DMS53 (cell line): Measurements from ENCODE around the gene DHX34.
"Not testable (repeated sequence)": the region's sequence is repeated elsewhere in the genome, so short reads cannot be mapped to it uniquely, and the experiment has no call there.

Experiments used
- DNase-seq: peaks from one replicate; lab custom pipeline; 2025; lab: John Stamatoyannopoulos, UW

Gene DHX34

DNA sequence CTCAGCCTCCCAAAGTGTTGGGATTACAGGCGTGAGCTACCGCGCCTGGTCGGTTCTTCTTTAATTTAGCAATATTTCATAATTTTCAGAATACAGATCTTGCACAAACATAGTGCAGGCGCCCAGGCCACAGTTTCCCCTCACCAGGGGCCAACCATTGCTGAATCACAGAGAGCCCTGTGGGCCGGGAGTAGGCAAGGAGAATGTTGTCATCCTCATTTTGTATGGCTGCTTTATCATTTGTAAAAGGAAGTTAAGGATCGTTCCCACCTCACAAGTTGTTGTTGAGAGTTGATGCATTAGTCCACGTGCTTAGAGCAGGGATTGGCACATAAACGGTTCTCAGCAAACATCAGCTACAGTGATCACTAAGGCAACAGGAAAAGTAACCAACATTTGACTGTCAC is 40.0 kb downstream of the DHX34 start:
- peak; percentile 59 for DNase-seq

DNA sequence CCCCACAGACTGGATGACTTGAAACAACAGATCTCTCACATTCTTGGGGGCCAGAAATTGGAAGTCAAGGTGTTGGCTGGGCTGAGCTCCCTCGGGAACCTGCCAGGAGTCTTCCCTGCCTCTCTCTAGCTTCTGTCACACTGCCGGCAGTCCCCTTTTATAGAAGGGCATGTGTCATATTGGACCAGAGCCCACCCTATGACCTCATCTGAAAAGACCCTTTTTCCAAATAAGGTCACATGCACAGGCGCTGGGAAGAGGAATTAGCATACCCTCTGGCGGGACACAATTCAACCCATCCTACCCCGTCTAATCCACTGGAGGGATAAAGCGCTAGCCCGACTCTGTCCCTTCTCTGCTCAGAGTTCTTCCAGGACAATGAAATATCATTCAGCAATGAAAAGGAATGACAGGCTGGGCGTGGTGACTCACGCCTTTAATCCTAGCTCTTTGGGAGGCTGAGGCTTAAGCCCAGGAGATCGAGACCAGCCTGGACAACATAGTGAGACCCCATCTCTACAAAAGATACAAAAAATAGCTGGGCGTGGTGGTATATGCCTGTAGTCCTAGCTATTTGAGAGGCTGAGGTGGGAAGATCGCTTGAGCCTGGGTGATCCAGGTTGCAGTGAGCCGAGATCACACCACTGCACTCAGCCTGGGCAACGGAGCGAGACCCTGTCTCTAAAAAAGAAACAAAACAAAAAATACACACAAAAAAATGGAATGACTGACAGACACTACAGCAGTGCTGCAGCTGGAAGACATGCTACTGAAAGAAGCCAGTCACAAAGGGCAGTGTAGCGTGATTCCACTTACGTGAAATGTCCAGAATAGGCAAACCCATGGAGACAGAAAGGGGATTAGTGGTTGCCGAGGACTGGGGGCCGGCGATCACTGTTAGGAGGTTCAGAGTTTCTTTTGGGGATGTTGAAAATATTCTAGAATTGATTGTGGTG is 41.7 kb downstream of the DHX34 start:
- DNase-seq: no peak

DNA sequence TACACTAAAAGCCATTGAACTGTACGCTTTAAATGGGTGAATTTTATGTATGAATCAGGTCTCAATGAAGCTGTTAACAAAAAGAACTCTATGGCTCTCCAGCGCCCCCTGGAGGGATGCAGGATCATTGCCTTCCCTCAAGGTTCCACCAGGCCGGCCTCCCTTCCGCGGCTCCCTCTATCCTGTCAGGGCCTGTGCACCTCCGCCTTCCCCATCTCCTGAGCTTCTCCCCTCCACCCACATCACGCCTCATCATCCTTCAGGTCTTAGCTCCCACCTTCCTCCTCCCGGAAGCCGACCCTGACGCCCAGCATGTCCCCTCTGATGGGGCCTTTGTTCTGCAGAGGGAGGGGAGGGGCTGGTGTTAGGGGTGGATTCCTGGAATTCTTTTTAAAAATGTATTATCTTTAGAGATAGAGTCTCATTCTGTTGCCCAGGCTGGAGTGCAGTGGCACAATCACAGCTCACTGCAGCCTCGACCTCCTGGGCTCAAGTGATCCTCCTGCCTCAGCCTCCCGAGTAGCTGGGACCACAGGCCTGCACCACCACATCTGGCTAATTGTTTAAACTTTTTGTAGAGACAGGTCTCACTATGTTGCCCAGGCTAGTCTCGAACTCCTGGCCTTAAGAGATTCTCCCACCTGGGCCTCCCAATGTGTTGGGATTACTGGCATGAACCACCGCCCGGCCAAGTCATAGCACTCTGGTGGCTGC is 42.6 kb downstream of the DHX34 start:
- DNase-seq: peak; percentile 81

DNA sequence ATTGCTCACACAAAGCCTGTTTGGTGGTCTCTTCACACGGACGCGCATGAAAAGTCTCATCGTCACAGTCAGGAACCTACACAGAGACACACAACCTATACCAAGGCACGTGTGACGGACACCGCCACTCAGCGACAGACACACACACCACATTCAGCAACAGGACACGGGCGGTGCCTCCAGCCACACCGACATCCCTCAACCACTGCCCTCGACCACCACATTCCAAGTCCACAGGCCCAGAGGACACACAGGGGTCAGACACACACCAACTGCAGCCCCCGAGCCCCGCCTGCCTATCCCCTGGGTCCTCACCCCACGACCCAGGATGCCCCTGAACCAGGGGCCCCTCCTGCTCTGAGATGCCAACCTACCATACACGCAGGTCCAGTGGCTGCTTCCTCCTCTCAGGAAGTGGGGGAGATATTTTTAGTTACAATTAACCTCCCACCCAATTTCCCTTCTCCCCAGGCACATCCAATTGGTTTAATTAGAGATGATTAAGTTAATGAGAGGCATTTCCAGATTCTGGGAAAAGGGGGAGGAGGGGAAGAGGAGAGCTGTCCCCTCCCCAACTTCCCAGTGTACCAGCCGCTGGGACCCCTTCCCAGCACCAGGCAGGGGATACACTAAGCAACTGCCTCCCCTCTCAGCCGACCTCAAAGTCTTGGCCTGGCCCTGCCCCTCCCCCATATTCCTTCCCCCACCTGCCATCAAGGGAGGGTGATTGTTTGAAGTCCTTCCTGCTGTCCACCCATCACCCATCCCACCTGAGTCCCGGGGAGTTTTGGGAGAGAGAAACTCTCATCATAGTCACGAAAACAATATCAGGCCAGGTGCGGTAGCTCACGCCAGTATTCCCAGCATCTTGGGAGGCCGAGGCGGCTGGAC is 49.8 kb downstream of the DHX34 start:
- DNase-seq: no peak

DNA sequence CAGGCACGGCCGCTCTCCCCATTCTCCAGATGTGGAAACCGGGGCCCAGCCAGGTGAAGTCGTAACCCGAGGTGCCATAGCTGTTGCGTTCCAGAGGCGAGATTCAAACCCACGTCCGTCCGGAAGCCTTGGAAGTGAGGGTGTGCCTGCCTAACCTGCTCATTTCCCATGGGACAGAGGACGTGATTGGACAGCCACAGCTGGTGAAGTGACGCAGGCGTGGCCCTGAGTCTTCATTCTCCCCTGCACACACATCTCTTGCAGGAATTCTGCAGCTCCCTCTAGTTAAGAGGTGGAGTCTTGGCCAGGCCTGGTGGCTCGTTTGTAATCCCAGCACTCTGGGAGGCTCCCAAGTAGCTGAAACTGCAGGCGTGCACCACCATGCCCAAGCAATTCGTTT is 53.4 kb downstream of the DHX34 start:
- no peak for DNase-seq

DNA sequence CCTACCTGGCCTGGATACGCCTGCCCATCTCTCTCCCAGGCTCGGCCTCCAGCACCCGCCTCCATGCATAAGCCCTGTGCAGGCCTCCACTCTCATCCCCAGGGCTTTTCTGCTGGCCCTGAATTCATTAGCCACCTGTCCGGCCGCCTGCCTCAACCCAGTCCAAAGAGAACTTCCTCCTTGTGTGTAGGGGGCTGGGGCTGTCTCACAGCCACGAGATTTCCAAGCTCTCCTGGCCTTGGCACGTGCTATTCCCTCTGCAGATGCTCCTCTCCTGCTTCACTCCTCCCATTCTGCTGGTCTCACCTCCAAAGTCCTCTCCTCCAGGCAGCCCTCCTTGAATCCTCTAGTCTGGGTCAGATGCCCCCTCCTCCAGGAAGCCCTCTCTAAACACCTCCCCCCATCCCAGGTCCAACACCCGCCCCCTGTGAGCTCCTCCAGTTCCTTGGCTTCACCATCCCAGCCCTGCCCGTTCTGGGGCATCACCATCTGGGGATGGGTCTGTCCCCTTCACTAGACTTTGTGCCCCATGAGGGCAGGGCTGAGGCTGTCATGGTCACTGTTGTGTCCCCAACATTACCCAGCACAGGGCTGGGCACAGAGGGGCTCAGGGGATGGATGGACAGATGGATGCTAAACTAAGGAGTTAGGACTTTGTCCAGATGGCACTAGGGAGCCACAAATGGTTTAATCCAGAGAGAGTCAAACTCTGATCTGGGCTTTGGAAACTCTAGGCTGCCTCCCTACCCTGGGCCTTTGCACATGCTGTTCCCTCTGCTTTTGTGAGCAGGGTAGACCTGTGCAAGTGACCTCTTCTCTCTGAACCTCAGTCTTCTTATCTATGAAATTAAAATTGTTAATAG is 55.5 kb downstream of the DHX34 start:
- DNase-seq: peak; percentile 51

DNA sequence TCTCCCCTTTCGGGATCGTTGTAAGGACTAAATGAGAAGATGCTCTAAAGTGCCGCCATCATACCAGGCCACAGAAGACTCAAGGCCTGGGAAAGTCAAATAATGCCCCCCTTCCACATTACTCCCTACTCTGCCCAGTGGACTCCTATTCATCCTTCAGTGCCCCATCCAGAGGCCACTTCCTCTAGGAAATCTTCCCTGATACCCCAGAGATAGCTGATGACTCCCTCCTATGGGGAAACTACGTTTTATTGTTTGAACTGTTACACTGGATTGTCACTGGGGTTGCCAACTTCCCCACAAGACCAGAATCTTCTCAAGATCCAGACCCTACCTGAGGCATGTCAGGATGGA is 56.1 kb downstream of the DHX34 start:
- no peak for DNase-seq

DNA sequence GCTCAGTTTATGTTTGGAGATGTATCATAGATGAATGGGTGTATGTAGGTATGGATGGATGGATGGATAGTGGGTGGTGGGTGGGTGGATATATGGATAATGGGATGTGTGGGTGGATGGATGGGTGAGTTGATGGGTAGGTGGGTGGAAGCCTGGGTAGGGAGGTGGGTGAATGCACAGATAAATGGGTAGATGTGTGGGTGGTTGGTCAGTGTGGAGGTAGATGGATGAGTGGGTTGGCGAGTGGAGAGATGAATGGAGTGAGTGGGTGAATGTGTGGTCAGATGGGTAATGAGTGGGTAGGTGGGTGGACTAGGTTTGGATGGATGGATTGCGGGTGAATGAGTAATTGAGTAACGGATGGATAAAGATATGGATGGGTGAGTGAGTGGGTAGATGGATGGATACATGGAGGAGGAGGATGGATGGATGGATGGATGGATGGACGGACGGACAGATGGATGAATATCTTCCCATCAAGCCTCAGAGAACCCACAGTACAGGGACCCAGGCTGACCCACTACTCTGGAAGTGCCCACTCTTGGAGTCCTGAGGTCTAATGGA is 56.8 kb downstream of the DHX34 start:
- DNase-seq: no peak

DNA sequence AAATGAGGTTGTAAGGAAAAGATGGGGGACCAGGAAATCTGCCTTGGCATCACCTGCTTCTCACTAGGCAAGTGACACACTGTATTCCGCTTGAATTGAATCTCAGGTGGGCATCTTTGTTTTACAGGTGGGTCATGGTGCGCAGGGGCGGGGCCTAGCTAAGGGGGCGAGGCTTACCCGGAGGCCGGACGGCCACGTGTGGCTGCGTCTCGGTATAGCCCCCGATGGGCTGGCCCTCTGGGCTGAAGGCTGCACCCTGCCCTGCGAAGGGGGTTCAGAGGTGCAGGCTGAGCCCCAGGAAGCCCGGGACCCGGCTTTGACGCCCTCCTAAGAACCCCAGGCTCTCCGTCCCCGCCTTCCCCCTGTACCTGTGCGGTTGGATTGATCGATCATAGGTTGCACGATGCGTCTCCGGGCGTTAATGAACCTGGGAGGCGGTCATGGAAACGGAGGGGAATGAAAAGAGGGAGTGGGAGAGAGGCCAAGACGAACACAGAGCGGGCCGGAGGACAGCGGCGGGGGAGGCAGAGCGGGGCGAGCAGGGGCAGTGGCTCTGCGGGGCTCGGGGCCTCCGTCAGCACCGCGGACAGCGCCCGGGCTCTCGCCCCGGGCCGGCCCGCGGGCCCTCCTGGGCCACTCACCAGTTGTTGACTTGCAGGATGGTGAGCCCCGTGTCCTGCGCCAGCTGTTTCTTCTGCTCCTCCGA is 57.7 kb downstream of the DHX34 start:
- DNase-seq: peak; percentile 37

DNA sequence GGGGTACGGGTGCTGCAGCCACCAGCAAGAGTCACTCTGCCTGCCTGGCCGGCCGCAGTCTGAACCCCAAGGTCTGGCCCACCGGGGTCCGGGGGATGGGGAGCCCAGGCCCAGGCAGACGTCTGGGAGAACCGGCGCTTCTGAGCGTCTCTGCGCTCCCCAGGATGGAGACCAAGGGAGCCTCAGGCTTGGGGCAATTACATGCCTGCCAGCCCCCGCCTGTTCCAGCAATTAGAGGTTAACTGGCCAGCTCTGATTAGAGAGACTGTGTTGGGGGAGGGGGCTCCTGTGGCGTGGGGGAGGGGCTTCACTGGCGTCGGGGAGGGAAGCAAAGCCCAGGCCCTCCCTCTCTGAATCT is 58.3 kb downstream of the DHX34 start:
- DNase-seq: no peak

DNA sequence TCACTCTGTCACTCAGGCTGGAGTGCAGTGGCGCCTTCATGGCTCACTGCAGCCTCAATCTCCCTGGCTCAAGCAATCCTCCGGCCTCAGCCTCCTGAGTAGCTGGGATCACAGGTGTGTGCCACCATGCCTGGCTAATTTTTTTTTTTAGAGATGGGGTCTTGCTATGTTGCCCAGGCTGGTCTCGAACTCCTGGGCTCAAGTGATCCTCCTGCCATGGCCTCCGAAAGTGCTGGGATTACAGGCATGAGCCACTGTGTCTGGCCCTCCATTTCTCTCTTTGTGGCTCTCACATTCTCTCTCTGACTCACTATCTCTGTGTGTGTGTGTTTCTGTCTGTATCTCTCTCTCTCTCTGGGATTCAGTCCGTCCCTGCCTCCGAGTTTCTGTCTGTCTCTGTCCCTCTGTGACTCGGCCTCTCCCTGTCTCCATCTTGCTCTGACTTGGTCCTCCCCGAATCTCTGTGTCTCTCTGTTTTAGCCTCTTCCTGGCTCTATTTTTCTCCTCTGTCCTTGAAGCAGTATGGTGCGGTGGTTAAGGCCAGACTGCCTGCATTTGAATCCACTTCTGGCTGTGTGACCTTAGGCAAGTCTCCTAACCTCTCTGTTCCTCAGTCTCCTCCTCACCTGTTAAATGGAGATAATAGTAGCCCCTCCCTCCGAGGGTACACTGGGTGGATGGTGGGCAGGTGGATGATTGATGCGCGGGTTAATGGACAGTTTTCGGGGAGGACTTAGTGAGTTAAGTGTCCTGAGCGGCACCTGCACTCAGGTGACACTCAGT is 59.2 kb downstream of the DHX34 start:
- no peak for DNase-seq

DNA sequence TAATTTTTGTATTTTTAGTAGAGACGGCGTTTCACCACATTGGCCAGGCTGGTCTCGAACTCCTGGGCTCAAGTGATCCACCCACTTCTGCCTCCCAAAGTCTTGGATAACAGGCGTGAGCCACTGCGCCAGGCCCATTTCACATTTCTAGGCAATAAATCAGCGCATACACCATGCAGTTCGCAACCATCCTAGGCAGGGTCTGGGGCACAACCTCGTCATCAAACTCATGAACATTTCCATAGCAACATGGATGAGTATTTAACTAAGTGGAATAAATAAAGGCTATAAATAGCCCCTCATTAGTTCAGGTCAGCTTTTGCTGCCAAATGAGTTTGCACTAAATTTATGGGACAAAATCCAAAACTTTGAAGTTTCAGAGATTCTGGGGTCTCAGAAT is 62.0 kb downstream of the DHX34 start:
- DNase-seq: peak; percentile 28

DNA sequence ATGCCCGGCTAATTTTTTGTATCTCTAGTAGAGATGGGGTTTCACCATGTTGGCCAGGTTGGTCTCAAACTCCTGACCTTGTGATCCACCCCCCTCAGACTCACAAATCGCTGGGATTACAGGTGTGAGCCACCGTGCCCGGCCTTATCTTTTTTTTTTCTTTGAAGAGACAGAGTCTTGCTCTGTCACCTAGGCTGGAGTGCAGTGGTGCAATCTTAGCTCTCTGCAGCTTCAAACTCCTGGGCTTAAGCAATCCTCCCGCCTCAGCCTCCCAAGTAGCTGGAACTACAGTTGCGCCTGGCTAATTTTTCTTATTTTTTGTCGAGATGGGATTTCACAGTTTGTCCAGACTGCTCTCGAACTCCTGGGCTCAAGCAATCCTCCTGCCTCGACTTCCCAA is 62.6 kb downstream of the DHX34 start:
- DNase-seq: not testable (repeated sequence)

DNA sequence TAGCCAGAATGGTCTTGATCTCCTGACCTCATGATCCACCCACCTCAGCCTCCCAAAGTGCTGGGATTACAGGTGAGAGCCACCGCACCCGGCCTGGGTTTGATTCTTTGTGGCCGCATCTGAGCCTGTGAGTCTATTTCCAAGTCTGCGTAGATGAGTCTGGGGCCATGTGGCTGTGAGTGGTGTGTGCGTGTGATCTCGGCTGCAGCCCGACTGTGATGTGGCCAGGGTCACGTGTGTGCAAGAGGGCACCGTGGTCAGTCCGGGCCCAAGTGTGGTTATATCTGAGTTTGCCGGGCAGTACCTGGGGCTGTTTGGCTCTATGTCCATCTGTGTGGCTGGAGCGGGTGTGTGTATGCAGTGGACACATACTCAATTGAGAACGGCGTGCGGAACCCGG is 64.8 kb downstream of the DHX34 start:
- DNase-seq: no peak

DNA sequence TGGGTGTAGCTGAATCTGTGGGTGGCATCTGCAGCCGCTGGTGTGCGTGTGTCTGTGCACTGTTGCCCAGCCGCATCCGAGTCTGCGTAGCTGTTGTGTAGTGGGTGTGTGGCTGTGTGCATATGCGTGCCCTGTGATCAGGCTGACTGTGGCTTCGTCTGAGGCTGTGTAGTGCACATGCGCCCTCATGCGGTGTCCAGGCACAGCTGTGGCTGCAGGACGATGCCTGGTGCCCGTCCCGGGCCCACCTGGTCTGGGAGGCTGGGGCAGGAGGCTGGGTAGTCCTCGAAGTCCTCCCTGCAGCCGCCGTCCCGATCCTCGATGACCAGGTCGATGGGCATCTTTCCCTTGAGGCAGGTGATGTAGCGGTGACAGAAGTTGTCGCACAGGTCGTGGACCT is 65.4 kb downstream of the DHX34 start:
- peak; percentile 89 for DNase-seq

DNA sequence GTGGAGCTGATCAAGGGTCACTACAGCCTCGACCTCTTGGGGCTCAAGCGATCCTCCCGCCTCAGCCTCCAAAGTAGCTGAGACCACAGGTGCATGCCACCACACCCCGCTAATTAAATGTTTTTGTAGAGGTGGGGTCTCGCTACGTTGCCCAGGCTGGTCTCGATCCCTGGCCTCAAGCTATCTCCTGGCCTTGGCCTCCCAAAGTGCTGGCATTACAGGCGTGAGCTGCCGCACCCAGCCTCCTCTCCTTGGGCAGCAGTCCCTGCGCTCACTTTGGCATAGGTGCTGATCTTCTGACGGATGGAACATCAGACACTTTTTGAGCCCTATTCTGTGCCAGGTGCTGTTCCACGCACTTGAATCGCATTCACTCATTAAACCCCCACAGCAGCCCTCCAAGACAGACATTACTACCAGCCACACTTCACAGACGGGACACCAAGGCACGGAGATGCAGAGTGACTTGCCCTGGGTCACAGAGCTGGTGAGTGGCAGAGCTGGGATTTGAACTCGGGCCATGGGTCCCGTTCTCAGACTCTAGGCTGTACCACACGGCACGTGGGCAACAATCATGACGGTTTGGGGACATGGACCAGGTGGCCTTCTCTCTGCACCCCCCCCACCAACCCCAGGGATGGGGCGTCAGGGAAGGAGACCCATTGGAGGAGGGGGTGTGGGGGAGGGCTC is 67.0 kb downstream of the DHX34 start:
- DNase-seq: no peak

DNA sequence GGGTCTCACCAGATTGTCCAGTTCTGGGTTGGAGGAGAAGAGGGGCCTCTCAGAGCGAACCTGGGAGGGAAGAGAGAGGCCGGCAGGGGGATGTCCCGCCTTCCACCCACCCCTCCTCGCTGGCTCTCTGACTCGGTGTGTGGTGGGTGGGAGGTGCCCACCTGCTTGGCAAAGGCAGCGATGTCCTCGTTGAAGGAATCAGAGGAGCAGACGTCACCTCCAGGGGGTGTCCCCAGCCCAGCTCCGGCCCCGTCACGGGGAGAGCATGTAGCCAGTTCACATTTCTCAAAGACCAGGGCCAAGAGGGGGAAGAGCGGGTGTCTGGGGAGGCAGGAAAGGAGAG is 67.5 kb downstream of the DHX34 start:
- no peak for DNase-seq

DNA sequence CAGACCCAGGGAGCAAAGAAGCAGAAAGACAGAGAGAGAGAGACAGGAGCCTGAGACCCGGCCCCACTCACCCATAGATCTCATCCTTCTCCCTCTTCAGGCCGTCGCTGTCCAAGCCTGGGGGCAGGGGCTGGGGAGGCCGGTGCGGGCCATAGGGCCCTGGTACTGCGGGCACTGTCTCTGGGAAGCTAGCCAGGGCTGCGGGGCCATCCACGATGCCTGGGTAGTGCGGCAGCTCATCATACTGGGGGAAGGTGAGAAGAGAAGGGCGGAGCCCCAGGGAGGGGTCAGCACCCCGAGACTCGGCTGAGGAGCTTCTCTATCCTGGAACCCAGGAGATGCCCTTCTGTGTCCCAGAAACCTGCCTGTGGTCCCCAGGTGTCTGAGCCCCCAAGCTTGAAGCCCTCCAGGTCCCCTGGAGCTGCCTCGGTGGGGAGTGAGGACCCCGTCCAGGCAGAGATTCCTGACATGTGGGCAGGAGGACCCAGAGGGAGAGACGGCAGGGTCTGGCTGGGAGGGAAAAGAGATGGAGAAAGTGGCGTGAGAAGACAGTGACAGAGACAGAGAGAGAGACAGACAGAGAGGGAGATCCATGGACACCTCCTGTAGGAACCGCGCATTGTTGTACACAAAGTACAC is 68.1 kb downstream of the DHX34 start:
- DNase-seq: no peak
